Amygdala (tissue), 56 donors: ENCODE results near the gene NEUROG1.

Experiments used
- DNase-seq, 56 donors: peaks; one replicate each; lab custom pipeline; 2025; lab: John Stamatoyannopoulos, UW

NEUROG1 gene

DNA sequence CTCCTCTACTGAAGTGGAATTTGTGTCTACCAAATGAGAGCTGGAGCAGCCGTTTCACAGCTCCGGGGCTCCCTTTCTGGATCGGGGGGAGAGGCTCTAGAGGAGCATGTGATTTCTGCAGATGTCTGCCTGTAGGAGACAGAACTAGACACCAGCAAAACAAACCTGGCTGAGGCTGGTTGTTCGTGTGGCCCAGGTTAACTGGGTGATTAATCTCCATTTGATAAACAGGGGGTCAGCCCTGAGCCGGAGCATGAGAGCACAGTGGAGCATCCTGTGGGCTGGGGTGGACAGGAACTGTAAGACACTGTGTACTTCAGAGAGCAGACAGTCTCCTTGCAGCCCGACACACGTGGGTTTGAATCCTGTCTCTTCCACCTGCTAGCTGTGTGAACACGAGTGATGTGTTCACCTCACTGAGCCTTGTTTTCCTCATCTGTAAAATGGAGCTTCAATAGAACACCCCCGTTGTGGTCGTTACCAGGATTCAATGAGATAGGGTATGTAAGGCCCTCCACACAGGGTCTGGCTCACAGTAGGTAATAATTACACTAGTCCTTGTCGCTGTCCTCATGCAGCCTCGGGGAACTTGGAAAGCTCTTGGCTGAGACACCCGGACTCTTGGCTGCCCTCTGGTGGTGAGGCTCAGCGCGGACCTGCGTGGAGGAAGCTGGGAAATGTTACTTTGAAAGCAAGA lies 30.1 kb upstream of the NEUROG1 start:
- DNase-seq, result peak in 46 of 56 donors; percentile 13 to 79 (median 40)

DNA sequence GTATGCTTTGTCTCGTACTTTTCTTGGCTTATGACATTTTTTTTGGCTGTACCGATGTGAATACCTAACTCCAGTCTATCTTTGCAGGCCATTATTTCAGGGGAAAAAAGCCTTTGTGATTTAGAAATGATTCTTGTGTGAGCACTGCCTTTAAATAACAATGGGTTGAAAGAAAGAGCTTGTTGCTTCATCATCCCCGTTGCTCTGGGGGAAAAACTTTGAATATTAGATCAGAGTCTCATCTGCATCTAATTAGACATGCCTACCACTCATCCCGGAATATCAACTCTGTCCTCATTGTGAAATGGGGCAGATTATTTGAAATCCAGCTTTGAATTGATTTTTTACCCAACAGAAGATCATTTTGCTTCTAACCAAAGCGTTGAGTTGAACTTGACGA lies 29.5 kb upstream of the NEUROG1 start:
- no peak for DNase-seq

DNA sequence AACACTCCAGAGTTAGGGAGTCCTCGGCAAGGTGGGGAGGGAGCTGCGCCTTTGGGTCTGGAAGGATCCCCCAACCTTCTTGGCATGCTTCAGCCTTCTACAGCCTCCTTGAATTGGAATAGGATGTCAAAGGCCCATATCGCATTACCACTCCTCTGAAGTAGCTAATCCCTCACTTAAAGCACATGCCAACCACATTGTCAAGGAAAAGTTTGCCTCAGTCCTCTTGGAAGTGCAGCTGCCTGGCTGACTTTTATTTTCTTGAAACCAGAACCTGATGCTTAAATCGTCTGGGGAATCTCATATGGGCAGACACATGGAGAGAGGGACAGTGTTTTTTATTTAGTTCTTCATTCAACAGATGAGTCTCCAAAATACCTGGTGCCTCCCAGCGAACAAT lies 28.6 kb upstream of the NEUROG1 start:
- no peak for DNase-seq

DNA sequence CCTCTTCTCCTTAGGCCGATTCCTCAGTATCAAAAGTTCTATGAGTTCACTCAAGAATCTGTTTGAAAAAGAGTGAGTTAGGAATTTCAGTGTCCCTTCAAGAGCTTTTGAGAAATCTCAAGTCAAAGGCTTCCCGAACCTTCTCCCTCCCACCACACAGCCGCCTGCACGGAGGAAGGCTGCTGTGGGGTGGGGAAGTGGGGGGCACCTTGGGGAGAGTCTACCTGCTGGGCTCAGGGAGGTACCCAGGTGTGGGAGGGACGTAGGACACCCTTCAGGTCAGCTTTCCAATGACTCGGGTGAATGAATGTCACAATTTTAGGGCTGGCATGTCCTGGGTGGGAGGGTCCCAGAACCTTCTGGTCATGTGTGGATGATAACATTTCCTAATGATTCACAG lies 25.5 kb upstream of the NEUROG1 start:
- DNase-seq, result no peak

DNA sequence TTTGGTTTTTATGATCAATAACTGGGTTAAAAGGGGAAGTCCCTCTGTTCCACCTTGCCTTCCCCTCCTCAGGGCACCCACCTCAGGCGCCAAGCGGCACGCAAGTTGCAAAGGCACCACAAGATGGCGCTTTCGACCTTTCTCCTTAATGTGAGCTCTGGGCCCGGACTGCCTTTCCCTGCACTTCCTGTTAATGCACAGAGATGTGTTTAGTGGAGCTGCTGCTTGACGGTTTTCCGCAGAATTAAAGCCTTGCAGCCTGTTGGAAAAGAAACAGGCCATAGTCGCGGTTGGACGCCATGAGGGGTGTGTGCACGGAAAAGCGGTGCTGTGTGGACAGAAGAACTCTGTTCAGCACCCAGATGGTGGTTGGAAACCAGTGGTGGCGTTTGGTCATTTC lies 25.1 kb upstream of the NEUROG1 start:
- peak in 50 of 56 donors; percentile 17 to 85 (median 57) for DNase-seq

DNA sequence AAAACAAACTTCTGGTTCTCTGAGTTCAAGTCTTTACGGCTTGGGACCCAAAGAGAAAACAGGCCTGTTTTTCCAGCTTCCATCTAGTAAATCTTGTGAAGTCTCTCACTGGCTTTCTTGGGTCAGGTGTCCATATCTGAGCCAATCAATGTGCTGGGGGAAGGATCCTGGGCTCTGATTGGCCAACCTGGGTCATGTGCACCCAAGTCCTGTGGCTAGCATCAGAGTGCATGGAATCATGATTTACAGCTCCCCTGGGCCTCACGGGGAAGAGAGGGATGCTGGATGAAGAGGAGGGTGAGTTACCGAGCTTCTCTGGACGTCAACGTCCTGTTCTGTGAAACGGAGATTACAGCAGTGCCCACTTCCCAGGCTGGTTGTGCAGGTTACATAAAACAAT lies 23.6 kb upstream of the NEUROG1 start:
- no peak for DNase-seq

DNA sequence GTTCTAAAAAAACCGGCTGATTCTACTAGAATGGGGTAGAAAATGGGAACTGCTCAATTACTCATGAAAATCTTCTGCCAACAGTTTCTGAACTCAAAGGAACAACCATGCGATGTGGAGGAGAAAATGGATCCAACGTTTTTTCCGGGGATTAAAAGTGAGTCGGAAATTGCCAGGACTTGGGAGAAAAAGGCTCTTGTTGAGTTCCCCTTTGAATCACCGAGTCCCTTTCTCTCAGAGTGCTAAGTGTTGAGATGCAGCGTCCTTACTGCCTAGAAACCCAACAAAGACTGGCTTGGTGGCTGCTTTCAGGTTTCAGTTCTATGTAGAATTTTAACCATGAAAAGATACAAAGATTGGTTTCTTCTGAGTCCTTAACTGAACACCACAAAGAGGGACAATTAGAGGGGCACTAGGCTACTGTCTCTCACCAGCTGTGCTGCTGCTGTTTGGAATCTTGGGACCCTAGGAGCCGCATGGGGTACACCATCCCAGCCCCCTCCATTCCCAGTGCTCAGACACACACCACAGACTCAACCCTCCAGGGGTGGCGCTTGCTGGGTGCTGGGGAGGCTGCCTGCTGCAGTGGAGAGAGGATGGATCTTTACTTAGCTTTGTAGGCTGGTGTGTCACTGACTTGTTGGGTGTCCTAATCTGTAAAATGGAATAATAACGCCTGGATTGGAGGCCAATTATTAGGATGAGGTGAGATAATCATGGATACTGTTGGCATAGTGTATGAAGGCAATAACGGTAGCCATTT lies 21.5 kb upstream of the NEUROG1 start:
- peak in 12 of 56 donors; percentile 11 to 70 (median 28) for DNase-seq

DNA sequence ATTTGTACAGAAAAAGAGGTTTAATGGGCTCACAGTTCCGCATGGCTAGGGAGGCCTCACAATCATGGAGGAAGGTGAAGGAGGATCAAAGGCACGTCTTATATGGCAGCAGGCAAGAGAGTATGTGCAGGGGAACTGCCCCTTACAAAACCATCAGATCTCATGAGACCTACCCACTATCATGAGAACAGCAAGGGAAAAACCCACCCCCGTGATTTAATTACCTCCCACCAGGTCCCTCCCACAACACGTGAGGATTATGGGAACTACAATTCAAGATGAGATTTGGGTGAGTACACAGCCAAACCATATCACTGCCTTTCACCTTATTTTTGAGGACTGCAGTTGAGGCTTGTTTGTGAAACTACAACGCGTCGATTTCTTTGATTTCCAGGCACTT lies 20.9 kb upstream of the NEUROG1 start:
- no peak for DNase-seq

DNA sequence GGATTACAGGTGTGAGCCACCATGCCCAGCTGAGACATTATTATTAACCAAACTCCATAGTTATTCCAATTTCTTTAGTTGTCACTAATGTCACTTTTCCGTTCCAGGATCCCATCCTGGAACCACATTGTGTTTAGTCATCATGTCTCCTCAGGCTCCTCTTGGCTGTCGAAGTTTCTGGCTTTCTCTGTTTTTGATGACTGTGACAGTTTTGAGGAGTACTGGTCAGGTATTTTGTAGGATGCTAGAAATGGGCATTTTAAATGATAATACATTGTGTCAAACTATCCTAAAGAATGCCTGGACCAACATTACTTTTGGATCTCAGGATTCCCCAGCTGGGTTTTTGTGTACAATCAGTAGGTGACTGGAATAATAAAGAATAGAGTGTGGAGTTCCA lies 19.8 kb upstream of the NEUROG1 start:
- DNase-seq, result no peak

DNA sequence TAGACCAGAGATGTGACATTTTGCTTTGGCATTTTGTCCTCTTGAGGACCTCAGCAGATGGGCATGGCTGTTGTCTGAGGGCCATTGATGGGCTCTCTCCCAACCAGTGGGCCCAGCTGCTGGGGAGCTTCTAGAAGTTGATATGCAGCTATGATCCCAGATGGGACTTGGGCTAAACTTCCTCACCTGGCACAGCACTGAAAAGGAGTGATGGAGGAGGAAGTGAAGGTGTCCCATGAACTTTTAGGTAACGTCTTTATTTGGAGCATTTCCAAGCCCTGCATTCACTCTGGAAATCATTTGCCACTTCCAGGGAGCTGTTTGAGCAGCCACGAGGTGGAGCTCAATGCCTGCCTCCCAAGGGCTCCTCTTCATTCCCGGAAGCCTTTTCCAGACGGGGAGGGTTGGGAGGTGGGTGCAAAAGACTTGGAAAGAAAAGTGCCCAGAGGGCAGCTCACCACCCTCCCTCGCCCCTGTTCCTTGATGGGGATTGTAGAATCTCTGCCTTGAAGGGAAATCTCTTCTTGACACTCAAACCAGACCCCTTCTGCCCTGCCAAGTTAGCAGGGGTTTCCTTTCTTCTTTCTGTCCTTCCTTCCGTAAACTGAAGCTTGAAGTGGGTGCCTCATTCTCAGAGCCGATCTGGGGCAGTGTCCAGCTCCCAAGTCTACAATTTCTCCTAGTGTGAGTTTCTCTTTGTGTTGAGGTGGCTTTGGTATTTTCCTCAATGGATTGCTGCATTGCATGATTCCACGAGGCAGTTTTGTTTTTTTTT lies 18.1 kb upstream of the NEUROG1 start:
- DNase-seq, result peak in 15 of 56 donors; percentile 7 to 56 (median 23)

DNA sequence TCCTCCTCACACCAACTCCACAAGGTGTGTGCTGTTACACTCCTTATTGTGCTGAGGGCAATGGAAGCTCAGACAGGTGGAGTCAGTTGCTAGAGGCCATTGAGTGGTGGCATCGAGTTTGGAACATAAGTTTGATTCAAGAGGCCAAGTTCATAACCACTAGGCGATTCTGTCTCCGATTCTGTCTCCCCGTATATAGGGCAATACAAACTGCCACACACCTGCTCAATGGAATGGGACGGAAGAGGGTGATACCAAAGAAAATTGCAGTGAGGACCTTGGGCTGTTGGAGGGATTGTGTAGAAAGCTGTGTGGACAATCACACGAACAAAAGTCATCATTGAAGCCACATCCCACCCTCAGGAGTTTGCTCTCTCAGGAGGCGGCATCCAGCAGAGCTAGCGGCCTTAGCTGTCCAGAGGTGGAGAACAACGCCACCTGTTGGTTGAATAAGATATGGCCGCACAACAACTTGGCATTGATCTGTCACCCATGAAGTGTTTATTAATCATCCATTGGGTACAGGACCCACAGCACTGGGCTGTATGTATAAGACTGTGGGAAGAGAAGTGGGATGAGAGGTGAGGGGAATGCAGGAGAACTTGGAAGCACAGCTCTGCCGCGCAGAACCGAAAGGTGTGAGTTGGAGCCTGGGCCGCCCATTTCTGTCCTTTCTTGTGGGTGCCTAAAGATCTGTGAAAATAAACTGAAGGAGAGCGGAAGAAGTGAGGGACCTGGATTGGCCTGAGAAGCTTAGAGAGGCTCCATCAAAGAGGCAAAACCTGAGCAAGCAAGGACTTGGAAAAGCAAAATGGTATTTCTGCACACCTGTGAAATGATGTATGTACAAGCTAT lies 16.1 kb upstream of the NEUROG1 start:
- peak in 45 of 56 donors; percentile 6 to 85 (median 45) for DNase-seq

DNA sequence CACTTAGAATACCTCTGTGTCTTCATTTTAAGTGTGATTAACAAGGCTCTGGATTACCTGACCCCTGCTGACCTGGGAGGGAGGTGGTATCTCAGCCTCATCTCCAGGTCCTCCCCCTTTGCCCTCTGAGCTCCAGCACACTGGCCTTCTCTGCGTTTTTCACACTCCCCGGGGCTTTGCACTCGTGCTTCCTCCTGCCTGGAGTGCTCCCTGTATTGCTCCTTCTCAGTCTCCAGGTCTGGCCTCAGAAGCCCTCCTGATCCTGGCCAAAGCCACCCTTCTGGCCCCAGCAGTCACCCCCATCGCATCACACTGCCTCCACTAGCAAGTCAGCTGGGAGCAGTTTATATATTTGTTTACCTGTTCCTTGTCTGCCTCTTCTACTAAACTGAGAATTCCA lies 13.6 kb upstream of the NEUROG1 start:
- no peak for DNase-seq

DNA sequence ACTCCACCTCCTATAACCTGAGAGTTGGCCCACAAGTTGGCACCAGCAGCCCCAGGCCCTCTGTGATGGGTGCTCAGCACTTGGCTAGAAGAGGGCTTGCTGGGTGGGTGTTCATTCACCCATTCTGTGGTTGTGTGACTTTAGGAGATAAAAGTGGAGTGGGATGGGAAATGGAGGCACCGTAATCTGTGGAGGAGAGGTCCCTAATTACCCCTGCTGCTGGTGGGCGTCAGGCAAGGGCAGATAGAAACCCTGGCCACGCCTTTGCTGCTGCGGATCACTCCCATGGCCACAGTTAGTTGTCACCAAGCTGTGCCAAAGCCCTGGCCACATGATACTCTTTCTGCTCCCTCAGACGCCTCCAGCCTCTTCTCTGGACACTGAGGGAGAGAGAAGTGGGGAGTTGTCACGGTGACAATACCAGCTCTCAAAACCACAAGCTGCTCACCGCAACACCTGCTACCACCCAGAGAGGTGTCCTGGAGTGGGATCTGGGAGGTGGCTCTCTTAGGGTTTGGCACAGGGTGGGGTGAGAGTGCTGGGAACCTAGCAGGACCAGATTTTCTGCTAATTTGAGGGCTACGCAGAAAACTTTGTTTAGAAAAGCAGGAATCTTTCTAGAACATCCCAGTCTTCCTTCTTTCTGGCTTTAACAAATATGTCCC lies 12.0 kb upstream of the NEUROG1 start:
- DNase-seq, result no peak

DNA sequence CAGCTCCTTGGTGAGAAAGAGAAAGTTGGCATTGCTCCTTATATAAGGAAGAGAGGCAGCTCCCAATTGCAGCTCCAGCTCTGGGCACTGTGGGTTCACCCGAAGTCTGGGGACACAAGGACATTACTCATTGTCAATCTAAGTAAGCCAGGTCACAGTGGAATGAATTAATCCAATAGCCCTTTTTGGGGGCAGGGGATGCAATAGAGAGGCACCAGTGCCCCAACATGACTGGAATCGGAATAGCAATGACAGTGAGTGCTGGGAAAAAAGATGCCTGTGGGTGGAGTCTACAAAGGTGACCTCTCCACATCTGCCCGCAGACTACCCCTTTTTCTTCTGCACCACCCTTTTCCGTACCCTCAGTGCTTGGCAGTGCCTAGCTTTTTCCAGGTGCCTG lies 11.1 kb upstream of the NEUROG1 start:
- no peak for DNase-seq

DNA sequence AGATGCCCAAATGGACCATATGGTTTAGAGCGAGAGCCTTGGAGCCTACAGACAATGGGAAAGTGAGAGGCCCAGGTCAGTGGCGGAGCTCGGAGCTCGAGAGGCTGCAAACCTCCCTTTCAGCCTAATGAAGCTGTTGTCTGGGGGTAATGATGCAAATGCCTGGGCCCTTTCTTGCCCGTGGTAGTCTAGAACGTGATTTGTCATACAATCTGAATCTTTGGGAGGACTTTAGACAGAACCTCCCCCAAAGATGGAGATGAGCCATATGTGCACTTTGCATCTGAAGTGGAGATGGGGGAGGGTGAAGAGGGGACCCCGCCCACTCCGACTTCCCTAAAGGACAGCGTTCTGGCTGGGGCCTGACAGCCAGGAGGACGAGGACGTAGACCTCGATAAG lies 10.3 kb upstream of the NEUROG1 start:
- DNase-seq, result no peak

DNA sequence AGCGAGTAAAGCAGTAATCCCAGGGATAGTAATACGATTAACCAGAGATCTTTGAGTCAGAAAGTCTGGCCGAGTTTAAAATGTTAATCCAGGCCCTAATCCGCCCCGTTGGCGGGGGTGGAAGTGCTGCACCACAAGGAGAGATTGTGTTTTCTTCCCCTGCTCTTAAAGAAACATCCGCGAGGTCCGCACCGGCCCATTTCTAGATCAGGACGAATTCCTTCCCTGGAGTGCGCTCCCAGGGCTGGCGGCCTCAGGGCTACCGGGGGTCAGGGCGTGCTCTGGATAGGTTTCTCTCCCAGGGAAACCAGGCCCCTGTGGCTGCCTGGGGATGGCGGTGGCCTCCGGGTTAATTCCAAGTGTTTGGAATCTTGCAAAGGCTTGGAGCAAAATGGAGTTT lies 9.3 kb upstream of the NEUROG1 start:
- DNase-seq, result no peak

DNA sequence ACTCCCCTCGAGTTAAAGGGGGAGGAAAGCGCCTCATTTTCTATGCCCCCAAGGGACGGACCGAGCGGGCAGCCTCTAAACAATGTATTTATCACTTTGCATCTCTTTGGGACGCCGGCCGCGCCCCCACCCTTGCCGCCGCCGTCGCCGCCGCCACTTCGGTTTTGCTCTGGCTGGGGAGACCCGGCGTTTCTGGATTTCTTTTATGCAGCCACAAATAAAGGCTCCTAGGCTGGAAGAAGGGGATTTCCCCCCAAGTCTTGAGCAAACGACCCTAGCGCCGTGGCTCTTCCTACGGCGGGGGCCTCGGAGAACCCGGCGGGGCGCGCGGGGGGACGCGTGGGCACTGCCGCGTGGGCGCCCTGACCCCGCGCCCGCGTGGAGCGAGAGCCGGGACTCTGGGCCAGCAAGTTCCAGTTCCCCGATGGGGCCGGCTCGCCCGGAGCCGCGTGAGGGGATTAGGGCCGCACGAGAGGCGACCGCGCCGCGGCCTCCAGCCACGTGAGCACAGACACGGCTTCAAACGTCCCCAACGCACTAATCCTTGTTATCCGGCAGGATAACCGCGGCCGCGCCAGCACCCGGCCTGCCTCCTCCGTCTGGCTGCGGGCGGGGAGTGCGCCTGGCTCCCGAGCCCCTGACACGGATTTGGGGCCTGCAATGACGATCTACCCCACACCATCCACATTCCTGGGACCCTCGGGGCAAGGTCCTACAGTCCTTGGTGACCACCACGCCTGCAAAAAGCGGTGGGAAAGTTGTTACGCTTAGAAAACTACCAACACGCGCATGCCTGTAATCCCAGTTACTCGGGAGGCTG lies 7.9 kb upstream of the NEUROG1 start:
- DNase-seq, result no peak

DNA sequence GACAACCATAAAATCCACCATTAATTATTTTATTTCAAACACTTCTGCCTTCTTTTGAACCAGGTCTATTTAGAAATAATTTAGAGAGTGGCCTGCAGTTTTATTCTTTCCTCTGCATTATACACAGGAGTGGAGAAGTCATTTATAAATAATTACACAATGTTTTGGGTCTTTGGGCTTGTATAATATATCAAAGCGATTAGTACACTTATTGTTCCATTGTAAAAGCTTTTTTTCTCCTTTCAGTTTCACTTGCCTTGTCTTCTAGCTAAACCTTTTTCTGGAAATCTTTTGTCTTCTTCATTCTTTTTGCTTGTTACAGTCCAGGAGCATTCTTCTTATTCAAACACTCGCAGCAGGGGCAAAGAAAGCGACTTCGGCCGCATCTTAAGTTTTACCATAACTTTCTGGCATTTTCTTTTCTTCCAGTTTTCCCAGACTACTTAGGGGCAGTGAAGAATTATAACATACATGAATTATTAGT lies 7.3 kb upstream of the NEUROG1 start:
- DNase-seq, result no peak
